CD1c-positive myeloid dendritic cell (primary cell): ENCODE results near the gene F8.

Source experiments
- DNase-seq: peaks from one replicate; pipeline ENCODE4 v3.0.0-alpha.2; 2016; ENCODE audit errors: extremely low spot score

F8 gene

DNA sequence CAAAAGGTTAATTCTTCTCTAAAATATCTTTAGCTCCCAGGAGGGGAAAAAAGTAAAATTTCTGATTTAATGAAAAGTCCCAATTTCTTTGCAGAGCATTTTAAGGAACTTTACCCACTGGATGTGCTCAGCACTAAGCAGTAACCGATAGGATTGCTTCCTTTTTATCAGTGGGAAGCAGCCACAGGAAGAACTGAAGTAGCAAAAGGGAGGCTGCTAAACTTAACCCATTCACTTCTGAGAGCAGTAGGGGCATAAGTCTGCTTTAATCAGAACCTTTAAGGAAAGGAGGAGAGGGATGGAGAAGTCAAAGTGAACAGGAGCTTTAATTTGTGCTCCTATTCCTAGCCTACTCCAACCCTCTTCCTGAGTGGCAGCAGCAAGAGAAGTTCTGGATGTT lies at the start of gene F8:
F8 (minus strand) TSS at position 139 of the 400 bp plus-strand sequence. CDS start 171 bp downstream, outside the sequence.
- peak; percentile 16 for DNase-seq

DNA sequence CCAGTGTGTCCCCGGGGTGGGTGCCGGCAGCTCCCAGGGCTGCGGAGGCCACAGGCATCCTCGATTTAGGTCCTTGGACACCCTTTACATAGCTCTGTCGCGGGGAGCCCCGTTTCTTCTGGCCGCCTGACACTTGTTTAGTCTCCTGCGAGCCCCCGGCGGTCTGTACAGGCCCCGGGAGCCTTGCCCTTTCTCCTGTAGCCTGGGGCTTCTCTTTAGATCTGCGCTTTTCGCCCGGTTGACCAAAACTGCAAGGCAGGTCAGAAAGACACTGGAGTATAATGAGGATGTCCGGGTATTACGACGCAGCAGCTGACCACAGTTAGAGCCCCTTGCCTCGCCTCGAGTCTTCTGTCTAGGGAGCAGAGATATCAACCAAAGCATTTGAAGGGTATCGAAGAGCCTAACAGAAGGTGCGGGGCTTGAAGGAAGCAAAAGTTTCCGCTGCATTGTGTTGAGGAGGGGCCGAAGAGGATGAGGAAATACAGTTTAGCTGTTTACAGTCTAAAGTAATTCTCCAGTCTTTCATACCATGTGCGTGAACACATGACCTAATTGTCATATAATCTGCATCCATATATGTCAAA lies 49.3 kb upstream of the F8 start:
- peak; percentile 23 for DNase-seq

DNA sequence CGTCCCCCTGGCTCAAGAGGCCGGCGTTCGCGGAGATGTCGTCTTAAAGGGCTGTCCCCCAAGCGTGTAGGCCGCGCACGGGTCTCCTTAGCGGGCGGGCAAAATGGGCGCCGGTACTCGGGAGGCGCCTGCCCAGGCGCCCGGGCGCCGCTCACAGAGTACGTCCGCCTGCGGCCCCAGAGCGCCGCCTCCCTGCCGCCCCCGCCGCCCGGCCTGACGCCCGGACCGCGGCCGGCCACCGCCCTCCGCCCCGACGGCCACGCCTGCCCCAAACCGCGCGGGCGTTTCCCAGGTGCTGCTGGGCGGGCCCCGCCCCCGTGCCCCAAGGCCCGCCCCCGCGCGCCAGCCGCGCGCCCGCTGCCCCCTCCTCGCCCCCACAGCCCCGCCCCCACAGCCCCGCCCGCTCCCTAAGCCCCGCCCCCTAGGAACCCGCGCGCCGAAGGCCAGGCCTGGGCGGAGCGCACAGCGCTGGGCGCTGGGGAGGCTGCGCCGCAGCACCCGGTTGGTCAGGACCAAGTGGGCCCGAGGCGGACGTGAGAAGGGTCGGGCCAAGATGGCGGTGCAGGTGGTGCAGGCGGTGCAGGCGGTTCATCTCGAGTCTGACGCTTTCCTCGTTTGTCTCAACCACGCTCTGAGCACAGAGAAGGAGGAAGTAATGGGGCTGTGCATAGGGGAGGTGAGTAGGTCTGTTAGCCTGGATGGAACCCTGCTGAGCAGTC lies 48.6 kb upstream of the F8 start, which contains the start of the genes BRCC3, CMC4 and MTCP1:
BRCC3 (plus strand) TSS at position 534 of the 719 bp plus-strand sequence; CDS start at position 554, 20 bp downstream.
CMC4 (minus strand) TSS at position 162 of the 719 bp plus-strand sequence. CDS start 7,113 bp downstream, outside the sequence.
MTCP1 (minus strand) TSS at position 162 of the 719 bp plus-strand sequence. CDS start 5,126 bp downstream, outside the sequence.
- peak; percentile 83 for DNase-seq

DNA sequence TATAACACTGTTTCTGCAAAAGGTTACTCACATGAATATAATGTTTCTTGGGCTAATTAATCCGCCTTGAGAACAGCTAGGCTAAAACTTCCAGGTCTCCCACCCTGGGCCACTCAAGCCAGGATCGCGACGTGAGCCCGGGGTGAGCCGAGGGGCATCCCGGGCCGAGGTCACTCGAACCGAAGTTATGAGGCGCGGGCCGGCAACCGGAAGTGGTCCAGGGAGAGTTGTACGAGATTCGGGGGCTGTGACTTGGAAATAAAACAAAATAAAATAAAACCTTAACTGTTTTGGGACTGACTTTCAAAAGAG lies 48.1 kb upstream of the F8 start:
- DNase-seq: no peak

- DNase-seq: no peak
Observed at GRCh38 chrX:155070038-155070437, 47.5 kb upstream of the F8 start.

GRCh38 chrX:155069414-155069813 lies 46.9 kb upstream of the F8 start:
- DNase-seq: no peak

GRCh38 chrX:155068165-155068564 lies 45.6 kb upstream of the F8 start:
- DNase-seq: peak; percentile 2

DNA sequence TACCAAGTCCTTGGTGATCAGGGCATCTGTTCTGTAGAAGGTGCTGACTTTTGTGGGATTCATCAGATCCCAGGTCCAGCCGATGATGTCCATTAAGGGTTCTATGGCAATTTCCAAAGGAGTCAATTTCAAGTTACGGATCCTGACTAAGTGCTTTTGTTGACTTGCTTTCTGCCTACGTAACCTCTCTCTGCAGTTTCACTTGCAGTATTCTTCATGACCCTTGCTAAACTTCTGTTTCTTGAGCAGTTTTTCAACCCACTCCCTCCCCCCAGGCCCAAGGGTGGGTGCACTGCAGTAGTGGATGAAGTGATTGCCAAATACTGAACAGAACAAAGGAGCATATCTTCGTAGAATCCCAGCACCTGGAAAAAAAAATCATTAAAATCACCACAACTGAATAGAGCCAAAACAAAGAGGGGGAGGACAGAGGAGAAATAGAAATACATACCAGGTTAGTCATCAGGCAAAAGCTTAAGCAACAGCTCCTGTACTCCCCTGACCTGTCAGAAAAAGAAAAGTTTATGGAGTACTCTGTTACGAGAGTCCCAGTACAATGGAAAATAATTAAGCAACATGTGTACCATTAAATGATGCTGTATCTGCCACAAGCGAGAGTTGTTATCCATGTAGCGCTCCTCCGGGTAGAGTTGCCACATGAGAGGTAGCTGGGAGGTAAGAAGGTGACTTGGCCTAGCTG lies 42.7 kb upstream of the F8 start:
- no peak for DNase-seq

GRCh38 chrX:155061760-155062159 lies 39.2 kb upstream of the F8 start:
- DNase-seq: no peak

- peak; percentile 61 for DNase-seq
Observed at GRCh38 chrX:155056877-155057792, 34.6 kb upstream of the F8 start.

- DNase-seq: no peak
Observed at GRCh38 chrX:155056471-155056870, 33.9 kb upstream of the F8 start.

- no peak for DNase-seq
Observed at GRCh38 chrX:155055494-155055893, 33.0 kb upstream of the F8 start.

DNA sequence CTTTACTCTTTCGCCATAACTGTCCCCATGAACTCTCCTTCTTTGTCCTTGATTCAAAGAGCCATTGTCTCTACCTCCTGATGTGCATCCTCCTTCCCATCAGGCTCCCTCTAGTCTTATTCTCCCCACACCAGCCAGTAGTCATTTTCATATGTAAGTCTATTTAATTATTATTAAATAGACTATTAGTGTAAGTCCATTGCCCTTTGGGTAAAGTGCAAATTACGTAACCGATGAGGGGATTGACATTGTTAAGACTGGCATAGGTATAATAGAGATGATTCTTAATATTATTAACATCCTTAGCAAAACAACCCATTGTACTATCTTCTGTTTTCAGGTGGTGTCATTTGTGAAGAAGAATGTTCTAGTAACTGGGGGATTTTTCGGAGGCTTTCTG lies 31.7 kb upstream of the F8 start:
- DNase-seq: no peak

DNA sequence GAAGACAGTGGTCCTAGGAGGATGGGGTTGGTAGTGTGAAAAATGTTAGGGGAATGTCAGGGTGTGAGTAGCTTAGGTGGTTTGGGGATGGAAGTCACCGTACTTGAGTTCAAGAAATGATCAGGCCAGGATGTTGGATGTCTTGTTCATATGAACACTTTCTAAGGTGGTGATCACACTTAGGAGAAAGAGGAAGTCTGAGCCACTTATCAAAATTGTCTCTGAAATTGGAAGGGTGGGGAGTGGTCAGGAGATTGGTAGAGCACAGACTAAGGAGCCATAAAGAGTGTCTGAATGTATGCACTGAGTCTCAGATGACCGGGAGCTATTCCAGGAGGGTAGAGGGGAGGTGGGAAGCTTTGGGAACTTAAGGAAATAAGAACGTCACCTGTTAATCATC lies 31.1 kb upstream of the F8 start:
- DNase-seq: no peak

- DNase-seq: no peak
Observed at GRCh38 chrX:155052738-155053498, 30.4 kb upstream of the F8 start.

DNA sequence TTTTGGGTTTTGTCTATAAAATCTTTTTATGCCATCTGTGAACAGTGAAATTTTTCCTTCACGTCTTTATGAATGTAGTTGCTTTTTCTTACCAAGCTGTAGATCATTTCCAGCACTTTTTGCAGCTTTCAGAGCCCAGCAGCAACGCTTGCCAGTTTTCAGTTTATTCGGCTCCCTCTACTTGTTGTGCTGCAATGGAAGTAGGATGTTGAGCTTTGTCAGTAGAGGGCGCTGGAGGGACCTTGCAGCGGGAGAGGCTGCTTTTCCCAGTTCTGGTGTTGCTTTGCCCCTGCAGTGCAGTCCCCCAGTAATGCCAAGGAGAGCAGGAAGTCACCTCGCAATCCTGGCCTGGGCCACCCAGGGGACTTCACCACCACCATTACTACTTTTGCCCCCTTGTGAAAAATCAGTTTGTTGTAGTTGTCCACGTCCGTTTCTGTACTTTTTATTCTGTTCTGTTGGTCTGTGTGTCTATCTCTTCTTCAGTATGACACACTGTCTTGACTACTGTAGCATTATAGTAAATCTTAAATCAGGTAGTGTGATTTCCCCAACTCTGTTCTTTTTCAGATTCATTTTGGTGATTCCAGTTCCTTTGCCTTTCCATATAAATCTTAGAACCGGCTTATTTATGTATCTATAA lies 26.6 kb upstream of the F8 start:
- DNase-seq: peak; percentile 43

DNA sequence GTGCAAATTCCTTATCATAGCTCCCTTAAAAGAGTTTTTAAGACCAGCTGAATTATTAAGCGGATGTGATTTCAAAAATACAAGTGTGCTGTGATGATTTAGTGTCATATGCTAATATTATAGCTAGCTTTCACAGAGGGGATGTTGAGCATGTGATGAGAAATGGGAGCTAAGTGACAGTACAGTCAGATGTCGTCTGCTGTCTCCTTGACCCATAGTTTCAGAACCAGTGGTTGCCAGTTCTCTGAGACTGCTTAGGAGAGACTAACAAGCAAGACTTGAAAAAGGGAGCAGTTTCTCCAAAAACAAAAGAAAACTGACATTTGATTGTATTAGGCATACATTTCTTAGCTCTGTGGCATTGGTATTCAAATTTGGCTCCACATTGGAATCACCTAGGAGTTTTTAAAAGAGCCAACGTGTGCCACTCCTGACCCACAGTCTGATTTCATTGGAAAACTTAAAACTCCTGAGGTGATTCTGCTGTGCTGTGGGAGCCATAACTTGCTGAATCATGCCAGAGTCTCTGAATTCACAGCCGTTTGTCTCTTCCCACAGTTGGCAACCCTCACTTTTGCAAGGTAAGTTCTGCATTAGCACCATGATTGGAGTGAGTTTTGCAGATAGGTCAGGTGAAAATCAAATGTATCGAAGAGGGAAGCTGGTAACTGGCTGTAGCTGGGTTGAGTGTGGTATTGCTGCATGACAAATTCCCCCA lies 24.4 kb upstream of the F8 start:
- DNase-seq: no peak

DNA sequence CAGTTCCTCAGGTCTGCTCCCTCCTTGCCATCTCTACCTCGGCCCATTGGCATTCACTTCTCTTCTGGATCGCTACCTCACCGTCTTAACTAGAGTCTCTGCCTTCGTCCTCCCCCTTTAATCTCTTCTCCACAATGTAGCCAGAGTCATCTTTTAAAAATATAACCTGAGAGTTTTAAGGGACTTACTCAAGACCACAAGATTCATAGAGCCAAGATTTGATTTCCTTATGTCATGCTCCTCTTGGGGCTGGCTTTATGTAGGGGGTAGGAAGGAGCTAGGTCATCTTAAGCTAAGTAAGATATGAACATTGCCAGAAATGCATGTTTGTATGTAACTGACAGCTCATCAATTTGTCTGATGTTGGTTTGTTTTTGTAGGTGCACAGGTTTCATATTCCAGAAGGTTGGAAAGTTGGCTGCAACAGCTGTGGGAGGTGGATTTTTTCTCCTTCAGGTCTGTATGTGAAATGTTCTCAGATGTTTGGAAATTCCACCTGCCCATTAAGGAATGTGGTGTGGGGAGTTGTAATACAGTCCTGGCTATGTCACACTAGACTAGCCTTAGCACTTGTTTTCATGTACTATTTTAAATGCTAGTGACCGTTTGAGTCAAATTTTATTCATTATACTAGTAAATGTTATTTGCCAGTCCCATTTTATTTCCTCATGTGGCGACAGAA lies 23.7 kb upstream of the F8 start:
- no peak for DNase-seq

DNA sequence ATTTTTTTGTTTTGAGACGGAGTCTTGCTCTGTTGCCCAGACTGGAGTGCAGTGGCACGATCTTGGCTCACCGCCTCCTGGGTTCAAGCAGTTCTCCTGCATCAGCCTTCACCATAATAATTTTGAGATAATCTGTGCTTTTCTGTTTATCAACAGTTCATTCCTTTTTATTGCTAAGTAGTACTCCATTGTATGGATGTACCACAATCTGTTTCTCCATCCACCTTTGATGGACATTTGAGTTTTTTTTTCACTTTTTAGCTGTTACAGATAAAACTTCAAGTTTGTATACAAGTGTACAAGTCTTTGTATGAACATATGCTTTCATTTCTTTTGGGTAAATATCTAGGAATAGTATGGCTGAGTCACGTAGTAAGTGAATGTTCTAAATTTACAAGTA lies 13.2 kb upstream of the F8 start:
- no peak for DNase-seq
